GM12878 (cell line): ENCODE results near the gene NHS. TPM values are rescaled to one million over a fixed set of nuclear protein-coding genes. Genes with fewer than 3 reads are reported as not detected.

Source experiments
- ATAC-seq: fragments of 200-7000 bp; cut with Tn5 transposase; 3 replicates; pipeline ENCODE4 v1.9.1; 2020; ENCODE audit warnings: mild to moderate bottlenecking, moderate library complexity
- BruUV-seq: library from RNA; stranded (reverse); fragments of 400-500 nt; replicated peaks from 2 replicates; lab custom pipeline; 2021; lab: Mats Ljungman, UMichigan
- CTCF ChIA-PET: fragments of 300-600 bp; sonication (Branson Sonifier 250); formaldehyde crosslinking; extraction: SDS; loops from one replicate; lab custom pipeline; 2021; ENCODE audit warnings: inconsistent platforms; lab: Yijun Ruan, JAX
- POLR2A ChIA-PET: fragments of 350-600 bp; formaldehyde crosslinking; extraction: SDS; loops from one replicate; lab custom pipeline; 2021; ENCODE audit warnings: inconsistent platforms; lab: Charles Lee
- RAD21 ChIA-PET: fragments of 300-600 bp; sonication (Branson Sonifier 250); formaldehyde crosslinking; loops from one replicate; lab custom pipeline; 2023; ENCODE audit warnings: antibody characterized with exemption; ENCODE audit not compliant: unreplicated experiment; lab: Charles Lee
- SMC1A ChIA-PET: fragments of 300-600 bp; sonication (Branson Sonifier 250); formaldehyde crosslinking; loops from one replicate; lab custom pipeline; 2023; ENCODE audit not compliant: unreplicated experiment, uncharacterized antibody; lab: Charles Lee
- DNase-seq: peaks from one replicate; pipeline ENCODE4 v3.0.0-alpha.2; 2011; ENCODE audit warnings: low read depth, low spot score
- FAIRE-seq: peaks from 3 replicates; lab custom pipeline; 2011; peaks lifted over from hg19 to GRCh38; lab: Jason Lieb, UNC
- H2AFZ ChIP-seq: 2 replicates; pipeline ENCODE4 v1.6.0; 2011; ENCODE audit warnings: low read depth, low read length, control low read depth; ENCODE audit not compliant: control insufficient read depth
- H3K27ac ChIP-seq: 2 replicates; pipeline ENCODE4 v1.5.1; 2011; ENCODE audit warnings: control low read depth; ENCODE audit not compliant: control insufficient read depth, insufficient read depth
- H3K27me3 ChIP-seq, 2 experiments: replicated peaks in 1 of 2; 2 replicates each; pipeline versions ENCODE4 v1.6.0 to v1.6.1; 2011; ENCODE audit warnings: low read length in 1 of 2; ENCODE audit not compliant: control insufficient read depth in 2 of 2, insufficient read depth in 2 of 2
- H3K36me3 ChIP-seq, 2 experiments: 2 replicates each; pipeline ENCODE4 v1.5.1; 2011; ENCODE audit warnings: low read length in 1 of 2; ENCODE audit not compliant: control insufficient read depth in 2 of 2, insufficient read depth in 2 of 2
- H3K4me1 ChIP-seq: 2 replicates; pipeline ENCODE4 v1.6.1; 2011; ENCODE audit warnings: mild to moderate bottlenecking, low read length, moderate library complexity, mixed read lengths; ENCODE audit not compliant: control insufficient read depth, insufficient read depth
- H3K4me2 ChIP-seq: 2 replicates; pipeline ENCODE4 v1.6.0; 2011; ENCODE audit warnings: control low read depth; ENCODE audit not compliant: control insufficient read depth, insufficient read depth
- H3K4me3 ChIP-seq: fragments of 200-600 bp; sonication (generic); 2 replicates; pipeline ENCODE4 v1.5.1; 2016
- H3K79me2 ChIP-seq: 2 replicates; pipeline ENCODE4 v1.6.0; 2011; ENCODE audit warnings: low read length; ENCODE audit not compliant: control insufficient read depth, insufficient read depth
- H3K9ac ChIP-seq: 2 replicates; pipeline ENCODE4 v1.8.0; 2011; ENCODE audit warnings: low read length, control low read depth, mixed read lengths; ENCODE audit not compliant: control insufficient read depth, insufficient read depth
- H3K9me3 ChIP-seq: replicated peaks from 3 replicates; pipeline ENCODE4 v1.5.1; 2011; ENCODE audit warnings: mild to moderate bottlenecking, low read length; ENCODE audit not compliant: control insufficient read depth, insufficient read depth
- H4K20me1 ChIP-seq: 2 replicates; pipeline ENCODE4 v1.6.0; 2011; ENCODE audit not compliant: control insufficient read depth, insufficient read depth
- ATF7 ChIP-seq: fragments of 450-650 bp; IDR thresholded peaks from 2 replicates; pipeline ENCODE4 v1.6.1; 2016; ENCODE audit warnings: low read depth, mild to moderate bottlenecking
- CREM ChIP-seq: IDR thresholded peaks from 2 replicates; pipeline ENCODE4 v1.6.1; 2014; ENCODE audit warnings: antibody characterized with exemption, low read depth
- ESRRA ChIP-seq: IDR thresholded peaks from 2 replicates; pipeline ENCODE4 v1.6.1; 2012; ENCODE audit warnings: mild to moderate bottlenecking, low read length, improper control_type of control experiment
- HDAC6 ChIP-seq: fragments of 200-600 bp; sonication (generic); IDR thresholded peaks from one replicate; pipeline ENCODE4 v1.8.0; 2017; ENCODE audit warnings: antibody characterized with exemption; ENCODE audit not compliant: unreplicated experiment
- KDM1A ChIP-seq: fragments of 200-600 bp; sonication (generic); IDR thresholded peaks from 2 replicates; pipeline ENCODE4 v1.6.1; 2016; ENCODE audit warnings: borderline replicate concordance
- PAX8 ChIP-seq: fragments of 450-650 bp; IDR thresholded peaks from 2 replicates; pipeline ENCODE4 v1.6.1; 2017; ENCODE audit warnings: mild to moderate bottlenecking, moderate library complexity
- RBBP5 ChIP-seq: fragments of 200-600 bp; sonication (generic); conservative IDR thresholded peaks from 2 replicates; pipeline ENCODE4 v1.6.1; 2016
- SMAD1 ChIP-seq: fragments of 450-650 bp; IDR thresholded peaks from 2 replicates; pipeline ENCODE4 v1.6.1; 2018; ENCODE audit warnings: mild to moderate bottlenecking, low read depth; ENCODE audit not compliant: partially characterized antibody
- WGBS: methylation state at CpG from one replicate; pipeline ENCODE4 v1.1.6; 2016; ENCODE audit warnings: low lambda C conversion rate; ENCODE audit not compliant: insufficient replicate concordance, insufficient coverage; ENCODE audit errors: missing lambda C conversion rate; 5-methylcytosine and 5-hydroxymethylcytosine counted together
- in situ Hi-C: fragments of 300-500 bp; cut with MboI; formaldehyde crosslinking; loops from 9 replicates; pipeline ENCODE4 v1.14.3; 2018; ENCODE audit warnings: mixed read lengths
- intact Hi-C: fragments of 100-400 bp; cut with micrococcal nuclease; formaldehyde crosslinking; loops from one replicate; pipeline ENCODE4 v1.14.2; 2022; ENCODE audit not compliant: unreplicated experiment
- polyA plus RNA-seq, 11 experiments: library from polyadenylated mRNA; depleted of rRNA in 4 of 11; unstranded in 6 of 11; stranded (reverse) in 5 of 11; fragments of >200 nt; fragmentation: Nextera tagmentation in 4 of 11; fragmentation: Illumina TruSeq in 1 of 11; extraction: Ambion mirVana in 4 of 11; extraction: Trizol in 1 of 11; gene quantifications; 1 replicate in 1 of 11; 2 replicates in 10 of 11; pipeline versions ENCODE4 v1.2.1 to v1.2.3, GENCODE V29; 2011 to 2016; ENCODE audit warnings: inconsistent platforms in 2 of 11, missing spikeins in 2 of 11, low read depth in 1 of 11
- total RNA-seq, 4 experiments: library from RNA; depleted of rRNA in 3 of 4; stranded (reverse); fragments of >200 nt in 3 of 4; fragmentation: Illumina TruSeq in 1 of 4; extraction: Trizol in 1 of 4; gene quantifications; 2 replicates each; pipeline versions ENCODE4 v1.2.1 to v1.2.3, GENCODE V29; 2013 to 2021
- TF ChIP-seq, protein P1 (sequence below): fragments of 150-350 bp; IDR thresholded peaks from 2 replicates; pipeline ENCODE4 v1.6.1; 2014; ENCODE audit warnings: mild to moderate bottlenecking, low read depth, low read length
- TF ChIP-seq, protein P2 (sequence below): IDR thresholded peaks from 2 replicates; pipeline ENCODE4 v1.6.1; 2012; ENCODE audit warnings: improper control_type of control experiment, low read depth, low read length; ENCODE audit not compliant: insufficient replicate concordance

Gene NHS
- total and polyA plus RNA-seq, 10 of the 15 experiments (the other 5 are each of a cell fraction or from before 2014, with no cell fraction given) = under 0.01 to 0.07 (median 0.03) TPM; not detected in 7

DNA sequence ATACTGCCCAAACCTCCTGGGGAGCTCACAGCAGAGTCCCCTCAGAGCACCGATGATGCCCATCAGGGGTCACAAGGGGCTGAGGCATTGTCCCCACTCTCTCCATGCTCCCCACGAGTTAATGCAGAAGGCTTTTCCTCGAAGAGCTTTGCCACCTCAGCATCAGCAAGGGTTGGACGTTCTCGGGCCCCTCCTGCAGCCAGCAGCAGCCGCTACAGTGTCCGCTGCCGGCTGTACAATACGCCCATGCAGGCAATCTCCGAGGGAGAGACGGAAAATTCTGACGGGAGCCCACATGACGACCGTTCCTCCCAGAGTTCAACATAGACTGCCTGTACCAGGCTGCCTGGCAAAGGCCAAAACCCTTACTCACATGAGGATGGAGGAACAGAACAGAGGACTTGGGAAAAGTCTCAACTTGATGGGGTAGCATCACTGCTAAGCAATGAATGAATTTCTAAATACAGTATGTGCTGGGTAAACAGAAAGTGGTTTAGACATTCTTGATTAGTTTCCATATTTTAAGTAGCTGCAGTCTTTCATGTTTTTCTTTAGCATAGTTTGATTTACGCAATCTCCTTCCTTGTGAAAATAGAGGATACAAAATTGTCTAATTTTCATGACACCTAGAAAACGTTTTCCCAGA, 357.3 kb downstream of the NHS start:
- 42% methylated on average over 16 of the region's 16 CpGs for WGBS
- Histone ChIP-seq H3K79me2 (no peaks in the 10 kb centered on the region), H3K36me3 (no peaks in the 10 kb centered on the region), H2AFZ (no peak overlapping the region), H3K9ac (no peak overlapping the region), H4K20me1 (no peaks in the 10 kb centered on the region), H3K4me2 (no peak overlapping the region), H3K4me1 (no peaks in the 10 kb centered on the region), H3K9me3 (no peaks in the 10 kb centered on the region), H3K27ac (no peak overlapping the region), H3K27me3 (no peaks in the 10 kb centered on the region), H3K4me3 (no peak overlapping the region)
- ATAC-seq (no peak), FAIRE-seq (no peak), DNase-seq (no peak)
- ChIA-PET RAD21 (no interaction called here), POLR2A (no interaction called here), SMC1A (no interaction called here), CTCF (no interaction called here)
- in situ Hi-C loops = no loop called here
- no TSS peak for BruUV-seq
- intact Hi-C loops = no loop called here
- no peak for TF ChIP-seq PAX8

DNA sequence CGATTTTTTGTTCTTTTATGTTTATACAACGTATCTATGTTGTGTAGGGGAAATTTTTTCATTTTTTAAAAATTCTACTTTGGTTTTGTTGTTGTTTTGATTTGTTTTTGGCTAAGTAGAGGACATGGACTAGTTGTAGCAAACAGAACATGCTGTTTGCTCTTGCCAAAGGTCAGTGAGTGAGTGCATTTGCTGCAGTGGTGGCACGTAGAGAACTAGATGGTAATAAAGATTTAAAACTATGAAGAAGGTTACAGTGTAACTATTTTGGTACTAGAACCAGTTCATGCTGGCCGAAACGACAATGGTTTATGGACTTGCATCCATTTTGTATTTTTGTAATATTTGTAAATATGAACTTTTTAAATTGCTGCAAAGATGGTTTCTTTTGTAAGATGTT, 360.4 kb downstream of the NHS start:
- 11% methylated on average over 5 of the region's 5 CpGs for WGBS
- Histone ChIP-seq H3K4me2 (no peak overlapping the region), H3K4me1 (no peaks in the 10 kb centered on the region), H2AFZ (no peak overlapping the region), H4K20me1 (no peaks in the 10 kb centered on the region), H3K9ac (no peak overlapping the region), H3K36me3 (no peaks in the 10 kb centered on the region), H3K27me3 (no peaks in the 10 kb centered on the region), H3K9me3 (no peaks in the 10 kb centered on the region), H3K4me3 (no peak overlapping the region), H3K79me2 (no peaks in the 10 kb centered on the region; the same call in 1 of the 2 replicates), H3K27ac (no peak overlapping the region)
- ATAC-seq = no peak
- in situ Hi-C loops (no loop called here), intact Hi-C loops (no loop called here)
- BruUV-seq = no TSS peak
- no peak for TF ChIP-seq KDM1A
- no peak for TF ChIP-seq RBBP5
- TF ChIP-seq HDAC6 = no peak
- TF ChIP-seq ESRRA = no peak
- no peak for TF ChIP-seq ATF7
- TF ChIP-seq SMAD1 = no peak
- no peak for TF ChIP-seq CREM
- TF ChIP-seq, protein P1, sequence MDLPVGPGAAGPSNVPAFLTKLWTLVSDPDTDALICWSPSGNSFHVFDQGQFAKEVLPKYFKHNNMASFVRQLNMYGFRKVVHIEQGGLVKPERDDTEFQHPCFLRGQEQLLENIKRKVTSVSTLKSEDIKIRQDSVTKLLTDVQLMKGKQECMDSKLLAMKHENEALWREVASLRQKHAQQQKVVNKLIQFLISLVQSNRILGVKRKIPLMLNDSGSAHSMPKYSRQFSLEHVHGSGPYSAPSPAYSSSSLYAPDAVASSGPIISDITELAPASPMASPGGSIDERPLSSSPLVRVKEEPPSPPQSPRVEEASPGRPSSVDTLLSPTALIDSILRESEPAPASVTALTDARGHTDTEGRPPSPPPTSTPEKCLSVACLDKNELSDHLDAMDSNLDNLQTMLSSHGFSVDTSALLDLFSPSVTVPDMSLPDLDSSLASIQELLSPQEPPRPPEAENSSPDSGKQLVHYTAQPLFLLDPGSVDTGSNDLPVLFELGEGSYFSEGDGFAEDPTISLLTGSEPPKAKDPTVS = no peak
- TF ChIP-seq, protein P2, sequence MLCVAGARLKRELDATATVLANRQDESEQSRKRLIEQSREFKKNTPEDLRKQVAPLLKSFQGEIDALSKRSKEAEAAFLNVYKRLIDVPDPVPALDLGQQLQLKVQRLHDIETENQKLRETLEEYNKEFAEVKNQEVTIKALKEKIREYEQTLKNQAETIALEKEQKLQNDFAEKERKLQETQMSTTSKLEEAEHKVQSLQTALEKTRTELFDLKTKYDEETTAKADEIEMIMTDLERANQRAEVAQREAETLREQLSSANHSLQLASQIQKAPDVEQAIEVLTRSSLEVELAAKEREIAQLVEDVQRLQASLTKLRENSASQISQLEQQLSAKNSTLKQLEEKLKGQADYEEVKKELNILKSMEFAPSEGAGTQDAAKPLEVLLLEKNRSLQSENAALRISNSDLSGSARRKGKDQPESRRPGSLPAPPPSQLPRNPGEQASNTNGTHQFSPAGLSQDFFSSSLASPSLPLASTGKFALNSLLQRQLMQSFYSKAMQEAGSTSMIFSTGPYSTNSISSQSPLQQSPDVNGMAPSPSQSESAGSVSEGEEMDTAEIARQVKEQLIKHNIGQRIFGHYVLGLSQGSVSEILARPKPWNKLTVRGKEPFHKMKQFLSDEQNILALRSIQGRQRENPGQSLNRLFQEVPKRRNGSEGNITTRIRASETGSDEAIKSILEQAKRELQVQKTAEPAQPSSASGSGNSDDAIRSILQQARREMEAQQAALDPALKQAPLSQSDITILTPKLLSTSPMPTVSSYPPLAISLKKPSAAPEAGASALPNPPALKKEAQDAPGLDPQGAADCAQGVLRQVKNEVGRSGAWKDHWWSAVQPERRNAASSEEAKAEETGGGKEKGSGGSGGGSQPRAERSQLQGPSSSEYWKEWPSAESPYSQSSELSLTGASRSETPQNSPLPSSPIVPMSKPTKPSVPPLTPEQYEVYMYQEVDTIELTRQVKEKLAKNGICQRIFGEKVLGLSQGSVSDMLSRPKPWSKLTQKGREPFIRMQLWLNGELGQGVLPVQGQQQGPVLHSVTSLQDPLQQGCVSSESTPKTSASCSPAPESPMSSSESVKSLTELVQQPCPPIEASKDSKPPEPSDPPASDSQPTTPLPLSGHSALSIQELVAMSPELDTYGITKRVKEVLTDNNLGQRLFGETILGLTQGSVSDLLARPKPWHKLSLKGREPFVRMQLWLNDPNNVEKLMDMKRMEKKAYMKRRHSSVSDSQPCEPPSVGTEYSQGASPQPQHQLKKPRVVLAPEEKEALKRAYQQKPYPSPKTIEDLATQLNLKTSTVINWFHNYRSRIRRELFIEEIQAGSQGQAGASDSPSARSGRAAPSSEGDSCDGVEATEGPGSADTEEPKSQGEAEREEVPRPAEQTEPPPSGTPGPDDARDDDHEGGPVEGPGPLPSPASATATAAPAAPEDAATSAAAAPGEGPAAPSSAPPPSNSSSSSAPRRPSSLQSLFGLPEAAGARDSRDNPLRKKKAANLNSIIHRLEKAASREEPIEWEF = no peak
- no peak for FAIRE-seq
- ChIA-PET RAD21 (no interaction called here), CTCF (interaction anchor here (1.5 kb wide), 1 partner anchor 20 kb away, joined by 3 read pairs; no protein-coding TSS in a partner anchor), POLR2A (no interaction called here), SMC1A (no interaction called here)
- DNase-seq = no peak
